Adrenal gland (tissue), 5 donors: ENCODE measurements around the gene PPP1R1C.

Source experiments
- CTCF ChIP-seq, 6 experiments: fragments of 450-650 bp in 4 of 6; fragments of 200-600 bp in 2 of 6; sonication (generic) in 1 of 6; IDR thresholded peaks; 1 replicate in 5 of 6; 2 replicates in 1 of 6; pipeline versions ENCODE4 v1.5.1 to v1.8.0; 2016 to 2021; ENCODE audit warnings: antibody characterized with exemption in 6 of 6, mild to moderate bottlenecking in 2 of 6, moderate library complexity in 1 of 6
- POLR2A ChIP-seq, 2 donors: fragments of 450-650 bp; IDR thresholded peaks; one replicate each; pipeline ENCODE4 v1.6.1; 2017; ENCODE audit warnings: antibody characterized with exemption in 2 of 2, mild to moderate bottlenecking in 2 of 2, moderate library complexity in 1 of 2
- donor health status: DM: no; HTN: no; CAD: no.

DNA sequence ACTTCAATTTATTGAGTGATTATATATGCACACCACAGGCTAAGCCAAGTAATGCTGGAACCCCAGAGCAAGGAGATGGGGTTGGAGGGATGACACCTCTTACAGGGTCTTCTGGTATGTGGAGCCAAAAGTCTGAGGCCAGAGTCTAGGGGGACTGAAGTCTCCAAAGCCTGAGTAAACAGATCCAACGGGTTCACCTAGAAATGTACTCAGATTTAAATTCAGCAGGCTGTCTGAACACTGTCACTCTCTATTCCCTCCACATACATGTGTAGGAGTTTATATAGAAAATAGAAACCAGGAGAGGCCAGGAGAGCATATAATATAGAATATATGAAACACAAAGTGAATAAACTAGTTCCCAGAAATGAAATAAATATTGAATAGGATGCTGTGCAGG is 76.1 kb downstream of the PPP1R1C start:
- TF ChIP-seq CTCF (IDR thresholded peaks at IDR 0.05) (no peak), POLR2A (IDR thresholded peaks at IDR 0.05) (no peak)
